Keratinocyte (primary cell): ENCODE data around the gene TACC2. TPM values are rescaled to one million over a fixed set of nuclear protein-coding genes. Genes with fewer than 3 reads are reported as not detected.

Source experiments
- DNase-seq: peaks from one replicate; pipeline ENCODE4 v3.0.0-alpha.2; 2011; ENCODE audit warnings: low read depth, missing footprints, low spot score
- FAIRE-seq: peaks from 2 replicates; lab custom pipeline; 2011; peaks lifted over from hg19 to GRCh38; lab: Jason Lieb, UNC
- H2AFZ ChIP-seq: 2 replicates; pipeline ENCODE4 v1.6.0; 2012; ENCODE audit warnings: low read length, control low read depth, inconsistent platforms; ENCODE audit not compliant: control insufficient read depth
- H3K27ac ChIP-seq: 2 replicates; pipeline ENCODE4 v1.5.1; 2011; ENCODE audit warnings: low read length; ENCODE audit not compliant: control insufficient read depth, insufficient read depth
- H3K27me3 ChIP-seq: 3 replicates; pipeline ENCODE4 v1.6.0; 2011; ENCODE audit warnings: low read length; ENCODE audit not compliant: control insufficient read depth, insufficient read depth; ENCODE audit errors: extremely low read depth
- H3K36me3 ChIP-seq, 2 experiments: 2 replicates in 1 of 2; 3 replicates in 1 of 2; pipeline ENCODE4 v1.5.1; 2011; ENCODE audit warnings: low read length in 2 of 2, mild to moderate bottlenecking in 1 of 2; ENCODE audit not compliant: control insufficient read depth in 2 of 2, insufficient read depth in 2 of 2; ENCODE audit errors: extremely low read depth in 1 of 2
- H3K4me1 ChIP-seq: 3 replicates; pipeline ENCODE4 v1.5.1; 2011; ENCODE audit warnings: low read length; ENCODE audit not compliant: control insufficient read depth, insufficient read depth; ENCODE audit errors: extremely low read depth
- H3K4me2 ChIP-seq: 3 replicates; pipeline ENCODE4 v1.6.0; 2011; ENCODE audit warnings: low read depth, low read length; ENCODE audit not compliant: control insufficient read depth, insufficient read depth; ENCODE audit errors: extremely low read depth
- H3K4me3 ChIP-seq, 3 experiments: fragments of 200-600 bp in 1 of 3; sonication (generic) in 1 of 3; 2 replicates in 2 of 3; 3 replicates in 1 of 3; pipeline ENCODE4 v1.5.1; 2011 to 2016; ENCODE audit warnings: low read length in 3 of 3, mild to moderate bottlenecking in 3 of 3, control low read depth in 2 of 3, inconsistent platforms in 1 of 3, low read depth in 1 of 3, mixed read lengths in 1 of 3, mixed run types in 1 of 3, moderate library complexity in 1 of 3; ENCODE audit not compliant: control insufficient read depth in 2 of 3, insufficient read depth in 2 of 3; ENCODE audit errors: extremely low read depth in 1 of 3
- H3K79me2 ChIP-seq: 2 replicates; pipeline ENCODE4 v1.6.0; 2012; ENCODE audit warnings: low read length; ENCODE audit not compliant: control insufficient read depth, insufficient read depth
- H3K9ac ChIP-seq: 3 replicates; pipeline ENCODE4 v1.6.0; 2011; ENCODE audit warnings: low read length; ENCODE audit not compliant: control insufficient read depth, insufficient read depth; ENCODE audit errors: extremely low read depth
- H3K9me1 ChIP-seq: 3 replicates; pipeline ENCODE4 v1.6.0; 2011; ENCODE audit warnings: low read length; ENCODE audit not compliant: control insufficient read depth, insufficient read depth; ENCODE audit errors: extremely low read depth
- H3K9me3 ChIP-seq: 2 replicates; pipeline ENCODE4 v1.5.1; 2012; ENCODE audit warnings: low read depth, low read length; ENCODE audit not compliant: control insufficient read depth
- H4K20me1 ChIP-seq: 3 replicates; pipeline ENCODE4 v1.6.0; 2011; ENCODE audit warnings: low read length; ENCODE audit not compliant: control insufficient read depth, insufficient read depth; ENCODE audit errors: extremely low read depth
- EZH2 ChIP-seq: IDR thresholded peaks from one replicate; pipeline ENCODE4 v1.6.1; 2012; ENCODE audit warnings: inconsistent platforms, mild to moderate bottlenecking, low read length, moderate library complexity
- dilution Hi-C: fragments of 300-500 bp; cut with MboI; formaldehyde crosslinking; loops from one replicate; pipeline ENCODE4 v1.7.0; 2020; ENCODE audit warnings: low sequenced_read_pairs; ENCODE audit not compliant: extremely low pct_ligation_motif_present
- polyA plus RNA-seq, 5 experiments: library from polyadenylated mRNA; depleted of rRNA in 3 of 5; stranded (reverse) in 3 of 5; stranded (forward) in 1 of 5; unstranded in 1 of 5; fragments of >200 nt; gene quantifications; 1 replicate in 1 of 5; 2 replicates in 3 of 5; 3 replicates in 1 of 5; pipeline versions ENCODE4 v1.2.1 to v1.2.3, GENCODE V29; 2011 to 2012; ENCODE audit warnings: missing spikeins in 2 of 5, low read depth in 1 of 5, low replicate concordance in 1 of 5
- TF ChIP-seq, protein P1 (sequence below), 3 experiments: IDR thresholded peaks in 1 of 3; conservative IDR thresholded peaks in 1 of 3; optimal IDR thresholded peaks in 1 of 3; 2 replicates in 2 of 3; 3 replicates in 1 of 3; pipeline versions ENCODE3 to v1.5.1; 2011; ENCODE audit warnings: low read length in 3 of 3, mild to moderate bottlenecking in 3 of 3, moderate library complexity in 2 of 3, control low read depth in 1 of 3, inconsistent platforms in 1 of 3; ENCODE audit not compliant: insufficient read depth in 2 of 3; ENCODE audit errors: extremely low read depth in 1 of 3

The TACC2 gene
- polyA plus RNA-seq, 1 donor (not counting 4 experiments of a cell fraction or from before 2014, with no cell fraction given) = 12.8 TPM

DNA sequence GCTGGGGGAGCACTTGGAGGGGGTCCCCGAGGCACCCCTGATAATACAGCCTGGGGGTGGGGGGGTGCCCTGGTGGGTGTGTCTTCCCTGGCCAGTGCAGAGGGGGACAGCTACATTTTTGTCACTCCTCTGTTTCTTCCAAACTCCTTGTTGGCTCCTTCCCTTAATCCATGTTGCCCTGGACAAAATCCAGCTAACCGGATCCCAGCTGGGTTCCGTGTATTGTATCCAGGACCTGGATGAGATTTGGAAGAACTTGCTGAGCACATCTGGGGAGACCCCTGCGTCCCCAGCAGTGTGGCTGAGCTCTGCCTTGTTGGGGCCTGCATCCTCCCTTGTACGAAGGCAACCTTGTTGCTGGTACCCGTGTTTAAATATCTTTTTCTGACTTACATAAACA, 195.3 kb downstream of the TACC2 start:
- TF ChIP-seq, protein P1, sequence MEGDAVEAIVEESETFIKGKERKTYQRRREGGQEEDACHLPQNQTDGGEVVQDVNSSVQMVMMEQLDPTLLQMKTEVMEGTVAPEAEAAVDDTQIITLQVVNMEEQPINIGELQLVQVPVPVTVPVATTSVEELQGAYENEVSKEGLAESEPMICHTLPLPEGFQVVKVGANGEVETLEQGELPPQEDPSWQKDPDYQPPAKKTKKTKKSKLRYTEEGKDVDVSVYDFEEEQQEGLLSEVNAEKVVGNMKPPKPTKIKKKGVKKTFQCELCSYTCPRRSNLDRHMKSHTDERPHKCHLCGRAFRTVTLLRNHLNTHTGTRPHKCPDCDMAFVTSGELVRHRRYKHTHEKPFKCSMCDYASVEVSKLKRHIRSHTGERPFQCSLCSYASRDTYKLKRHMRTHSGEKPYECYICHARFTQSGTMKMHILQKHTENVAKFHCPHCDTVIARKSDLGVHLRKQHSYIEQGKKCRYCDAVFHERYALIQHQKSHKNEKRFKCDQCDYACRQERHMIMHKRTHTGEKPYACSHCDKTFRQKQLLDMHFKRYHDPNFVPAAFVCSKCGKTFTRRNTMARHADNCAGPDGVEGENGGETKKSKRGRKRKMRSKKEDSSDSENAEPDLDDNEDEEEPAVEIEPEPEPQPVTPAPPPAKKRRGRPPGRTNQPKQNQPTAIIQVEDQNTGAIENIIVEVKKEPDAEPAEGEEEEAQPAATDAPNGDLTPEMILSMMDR (optimal IDR thresholded peaks at IDR 0.05 in 1 of 3, IDR thresholded peaks at IDR 0.05 in 1 of 3, conservative IDR thresholded peaks at IDR 0.05 in 1 of 3; ENCODE audit: extremely low read depth in 1 of 3, insufficient read depth in 2 of 3, low read length in 3 of 3) = no peak
- no peak for TF ChIP-seq EZH2
- Histone ChIP-seq H3K9ac (no peak overlapping the region), H3K36me3 (peaks cover 0 to 1% of the 10 kb centered on the region in 2 experiments), H4K20me1 (peaks cover 6% of the 10 kb centered on the region), H3K27ac (no peak overlapping the region), H3K9me1 (no peaks in the 10 kb centered on the region), H3K4me2 (no peak overlapping the region), H3K79me2 (no peaks in the 10 kb centered on the region), H3K4me3 (no peak overlapping the region), H3K9me3 (no peaks in the 10 kb centered on the region), H2AFZ (no peak overlapping the region), H3K27me3 (no peaks in the 10 kb centered on the region), H3K4me1 (peaks cover 5% of the 10 kb centered on the region)
- dilution Hi-C loops = no loop called here
- FAIRE-seq (no peak), DNase-seq (no peak)

DNA sequence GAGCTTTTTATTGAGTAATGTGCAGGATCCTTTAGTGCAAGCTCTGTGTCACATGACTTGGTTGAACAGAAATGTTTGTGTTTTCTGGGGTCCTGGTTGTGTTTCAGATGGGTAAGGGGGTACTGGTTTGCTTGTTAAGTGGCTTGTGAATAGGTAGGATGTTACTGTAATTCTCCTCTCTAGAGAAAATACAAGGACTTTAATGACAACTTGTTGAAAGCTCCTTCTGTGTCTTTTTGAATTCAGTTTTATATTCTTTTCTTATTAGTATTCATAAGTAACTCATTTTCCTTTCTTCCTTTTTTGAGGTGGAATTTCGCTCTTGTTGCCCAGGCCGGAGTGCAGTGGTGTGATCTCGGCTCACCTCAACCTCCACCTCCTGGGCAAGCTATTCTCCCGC, 196.7 kb downstream of the TACC2 start:
- FAIRE-seq (no peak), DNase-seq (no peak)
- dilution Hi-C loops = no loop called here
- no peak overlapping the region for H3K4me3 ChIP-seq
- H3K9me3 ChIP-seq = no peaks in the 10 kb centered on the region
- H3K36me3 ChIP-seq = no peaks in the 10 kb centered on the region
- no peaks in the 10 kb centered on the region for H3K9me1 ChIP-seq
- no peaks in the 10 kb centered on the region for H3K27me3 ChIP-seq
- H2AFZ ChIP-seq = no peak overlapping the region
- peaks cover 5% of the 10 kb centered on the region for H3K4me1 ChIP-seq
- no peak overlapping the region for H3K9ac ChIP-seq
- no peak overlapping the region for H3K4me2 ChIP-seq
- no peak overlapping the region for H3K27ac ChIP-seq
- no peaks in the 10 kb centered on the region for H3K79me2 ChIP-seq
- no peak for TF ChIP-seq EZH2
- TF ChIP-seq, protein P1 (optimal IDR thresholded peaks at IDR 0.05 in 1 of 3, IDR thresholded peaks at IDR 0.05 in 1 of 3, conservative IDR thresholded peaks at IDR 0.05 in 1 of 3; ENCODE audit: extremely low read depth in 1 of 3, insufficient read depth in 2 of 3, low read length in 3 of 3) = no peak
- peaks cover 11% of the 10 kb centered on the region for H4K20me1 ChIP-seq
